Mesendoderm (in vitro differentiated cells): ENCODE measurements around the gene NKG7.

Experiments used
- DNase-seq: peaks from one replicate; pipeline ENCODE4 v3.0.0; 2013
- H2AK5ac ChIP-seq: 2 replicates; pipeline ENCODE4 v1.6.1; 2013; ENCODE audit warnings: low read length, inconsistent platforms
- H2BK120ac ChIP-seq: 2 replicates; pipeline ENCODE4 v1.6.1; 2013; ENCODE audit warnings: low read depth, mild to moderate bottlenecking, low read length, moderate library complexity, mixed read lengths
- H2BK15ac ChIP-seq: replicated peaks from 2 replicates; pipeline ENCODE4 v1.6.1; 2013; ENCODE audit warnings: low read depth, mild to moderate bottlenecking, moderate library complexity
- H2BK5ac ChIP-seq: 2 replicates; pipeline ENCODE4 v1.6.1; 2013; ENCODE audit warnings: low read length, inconsistent platforms
- H3K18ac ChIP-seq: 2 replicates; pipeline ENCODE4 v1.6.1; 2013; ENCODE audit warnings: mild to moderate bottlenecking, low read length, mixed read lengths
- H3K23ac ChIP-seq: one replicate; pipeline ENCODE4 v1.6.1; 2013; ENCODE audit warnings: low read length
- H3K27ac ChIP-seq: 2 replicates; pipeline ENCODE4 v1.5.1; 2013; ENCODE audit warnings: low read depth, mild to moderate bottlenecking, inconsistent platforms, low read length, moderate library complexity
- H3K27me3 ChIP-seq: 2 replicates; pipeline ENCODE4 v1.6.1; 2013; ENCODE audit warnings: low read length, control low read depth, mild to moderate bottlenecking, inconsistent platforms; ENCODE audit not compliant: insufficient read depth, poor library complexity
- H3K36me3 ChIP-seq: 2 replicates; pipeline ENCODE4 v1.6.1; 2013; ENCODE audit warnings: low read length, inconsistent platforms; ENCODE audit not compliant: control insufficient read depth, insufficient read depth
- H3K4ac ChIP-seq: one replicate; pipeline ENCODE4 v1.6.1; 2013; ENCODE audit warnings: low read depth, mild to moderate bottlenecking, low read length, moderate library complexity
- H3K4me1 ChIP-seq: 2 replicates; pipeline ENCODE4 v1.6.1; 2013; ENCODE audit warnings: low read depth, low read length, inconsistent platforms; ENCODE audit not compliant: control insufficient read depth
- H3K4me2 ChIP-seq: 2 replicates; pipeline ENCODE4 v1.6.1; 2013; ENCODE audit warnings: low read length
- H3K4me3 ChIP-seq: 2 replicates; pipeline ENCODE4 v1.5.1; 2013; ENCODE audit warnings: mild to moderate bottlenecking, low read length
- H3K56ac ChIP-seq: one replicate; pipeline ENCODE4 v1.6.1; 2013; ENCODE audit warnings: low read length
- H3K79me1 ChIP-seq: 2 replicates; pipeline ENCODE4 v1.6.1; 2013; ENCODE audit warnings: low read length, inconsistent platforms
- H3K79me2 ChIP-seq: 2 replicates; pipeline ENCODE4 v1.6.1; 2013; ENCODE audit warnings: mild to moderate bottlenecking, low read length; ENCODE audit not compliant: control insufficient read depth, insufficient read depth
- H3K9ac ChIP-seq: 2 replicates; pipeline ENCODE4 v1.6.1; 2013; ENCODE audit warnings: low read length, inconsistent platforms
- H4K5ac ChIP-seq: one replicate; pipeline ENCODE4 v1.6.1; 2013; ENCODE audit warnings: low read length
- H4K8ac ChIP-seq: one replicate; pipeline ENCODE4 v1.6.1; 2013; ENCODE audit warnings: low read depth, mild to moderate bottlenecking, control low read depth, low read length, moderate library complexity
- WGBS: extraction: QIAGEN DNeasy Blood & Tissue Kit; methylation state at CpG from one replicate; pipeline ENCODE4 v1.1.7; 2013; ENCODE audit warnings: low lambda C conversion rate, missing lambda C conversion rate; ENCODE audit not compliant: insufficient coverage; ENCODE audit errors: extremely low coverage; 5-methylcytosine and 5-hydroxymethylcytosine counted together

NKG7 gene

DNA sequence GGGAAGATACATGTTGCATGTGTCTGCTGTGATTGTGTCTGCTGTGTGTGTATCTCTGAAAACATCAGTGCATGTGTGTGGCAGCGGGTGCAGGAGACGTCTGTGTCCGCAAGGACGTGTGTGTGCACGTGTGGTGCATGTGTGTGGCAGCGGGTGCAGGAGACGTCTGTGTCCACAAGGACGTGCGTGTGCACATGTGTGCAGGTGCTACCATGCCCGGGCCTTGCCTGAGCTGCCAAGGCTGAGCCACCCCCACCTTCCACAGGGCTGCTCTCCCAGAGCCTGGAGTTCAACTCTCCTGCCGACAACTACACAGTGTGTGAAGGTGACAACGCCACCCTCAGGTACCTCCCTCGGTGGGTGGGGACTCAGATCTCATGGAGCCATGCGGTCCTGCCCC lies 50.7 kb downstream of the NKG7 start:
- Histone ChIP-seq H3K56ac (no peak overlapping the region), H3K4ac (no peak overlapping the region), H3K4me1 (no peaks in the 10 kb centered on the region), H4K8ac (no peak overlapping the region), H3K36me3 (no peaks in the 10 kb centered on the region), H2BK120ac (no peak overlapping the region), H3K23ac (no peak overlapping the region), H3K4me2 (no peak overlapping the region), H3K79me2 (no peaks in the 10 kb centered on the region), H3K4me3 (no peak overlapping the region), H3K27me3 (no peaks in the 10 kb centered on the region), H2AK5ac (no peak overlapping the region), H3K27ac (no peak overlapping the region), H2BK15ac (no peak overlapping the region), H3K9ac (no peak overlapping the region), H3K18ac (no peak overlapping the region), H4K5ac (no peak overlapping the region), H3K79me1 (no peaks in the 10 kb centered on the region), H2BK5ac (no peak overlapping the region)
- DNase-seq: no peak
- WGBS: no CpG with 5 or more reads among the region's 14 CpGs
